ENCODE measurements around the gene SCNN1B.
A peak's percentile ranks its signal among the peaks of the same experiment; 100 is the strongest.
"Not testable (repeated sequence)": the region's sequence is repeated elsewhere in the genome, so short reads cannot be mapped to it uniquely, and the experiment has no call there.

The SCNN1B gene, protein sequence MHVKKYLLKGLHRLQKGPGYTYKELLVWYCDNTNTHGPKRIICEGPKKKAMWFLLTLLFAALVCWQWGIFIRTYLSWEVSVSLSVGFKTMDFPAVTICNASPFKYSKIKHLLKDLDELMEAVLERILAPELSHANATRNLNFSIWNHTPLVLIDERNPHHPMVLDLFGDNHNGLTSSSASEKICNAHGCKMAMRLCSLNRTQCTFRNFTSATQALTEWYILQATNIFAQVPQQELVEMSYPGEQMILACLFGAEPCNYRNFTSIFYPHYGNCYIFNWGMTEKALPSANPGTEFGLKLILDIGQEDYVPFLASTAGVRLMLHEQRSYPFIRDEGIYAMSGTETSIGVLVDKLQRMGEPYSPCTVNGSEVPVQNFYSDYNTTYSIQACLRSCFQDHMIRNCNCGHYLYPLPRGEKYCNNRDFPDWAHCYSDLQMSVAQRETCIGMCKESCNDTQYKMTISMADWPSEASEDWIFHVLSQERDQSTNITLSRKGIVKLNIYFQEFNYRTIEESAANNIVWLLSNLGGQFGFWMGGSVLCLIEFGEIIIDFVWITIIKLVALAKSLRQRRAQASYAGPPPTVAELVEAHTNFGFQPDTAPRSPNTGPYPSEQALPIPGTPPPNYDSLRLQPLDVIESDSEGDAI

DNA sequence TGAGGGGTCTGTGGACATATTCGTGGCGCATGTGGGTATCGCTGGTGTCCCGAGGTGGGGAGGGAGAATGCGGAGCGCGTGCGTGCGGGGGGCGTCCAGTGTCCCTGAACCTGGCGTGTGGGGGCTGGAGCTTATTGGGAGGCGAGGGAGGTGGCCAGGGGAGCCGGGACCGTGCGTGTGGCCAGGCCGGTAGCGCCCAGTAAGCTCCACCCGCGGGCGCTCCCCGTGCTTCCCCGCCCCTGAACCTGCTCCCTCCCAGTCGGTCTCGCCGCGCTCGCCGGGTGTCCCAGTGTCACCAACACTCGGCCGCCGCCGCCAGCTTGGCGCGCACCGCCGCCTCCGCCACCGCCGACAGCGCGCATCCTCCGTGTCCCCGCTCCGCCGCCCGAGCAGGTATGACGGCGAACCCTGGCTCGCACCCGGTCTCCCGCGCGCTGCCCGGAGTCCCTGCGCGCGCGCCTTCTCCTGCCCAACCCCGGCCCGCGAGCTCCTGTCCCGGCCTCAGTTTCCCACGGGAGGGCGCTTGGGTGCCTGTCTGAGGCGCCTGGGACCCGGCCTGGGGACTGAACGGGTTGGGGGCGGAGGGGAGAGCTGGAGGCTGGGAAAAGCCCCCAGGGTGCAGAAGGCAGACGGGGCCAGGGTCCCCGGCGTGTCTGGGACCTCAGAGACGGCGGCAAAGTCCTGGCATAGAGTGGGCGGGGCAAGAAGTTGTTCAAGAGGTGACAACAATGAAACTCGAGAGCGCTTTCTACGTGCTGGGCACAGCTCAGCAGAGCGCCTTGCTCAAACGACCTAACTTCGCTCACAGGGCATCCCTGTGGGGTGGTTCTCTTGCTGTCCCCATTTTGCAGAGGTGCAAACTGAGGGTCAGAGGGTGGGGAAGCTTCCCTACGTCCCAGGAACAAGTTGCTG, at the start of gene SCNN1B:
Gene SCNN1B, plus strand, starts transcription at position 258 of the 912 bp plus-strand sequence. CDS start 46,298 bp downstream, outside the sequence.
- Histone ChIP-seq H3K4me3 (ENCODE audit: low read length) (peak within 1 kb of the TSS; percentile 67), H3K9ac (ENCODE audit: low read length) (no peak within 1 kb of the TSS), H3K27ac (ENCODE audit: low read length) (no peak within 1 kb of the TSS)

DNA sequence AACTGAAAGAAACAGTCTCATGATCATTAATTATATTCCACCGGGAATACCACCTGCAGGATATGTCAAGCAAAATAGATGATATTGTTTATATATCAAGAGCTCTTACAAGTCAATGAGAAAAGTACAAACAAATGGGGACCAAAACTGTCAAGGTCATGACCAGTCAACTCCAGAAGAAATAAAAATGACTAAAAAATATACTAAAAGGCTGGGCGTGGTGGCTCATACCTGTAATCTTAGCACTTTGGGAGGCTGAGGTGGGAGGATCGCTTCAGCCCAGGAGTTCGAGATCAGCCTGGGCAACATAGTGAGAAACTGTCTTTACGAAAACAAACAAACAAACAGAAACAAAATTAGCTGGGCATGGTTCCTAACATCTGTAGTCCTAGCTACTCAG, 49.8 kb upstream of the SCNN1B start:
- no peak overlapping the region for H3K9ac ChIP-seq (ENCODE audit: low read length)
- H3K4me1 ChIP-seq (ENCODE audit: control insufficient read depth, low read depth, low read length): no peaks in the 10 kb centered on the region
- no peak overlapping the region for H3K27ac ChIP-seq (ENCODE audit: low read length)
- H3K27me3 ChIP-seq (ENCODE audit: control insufficient read depth, insufficient read depth, low read length): no peaks in the 10 kb centered on the region
- H3K4me3 ChIP-seq (ENCODE audit: low read length): no peak overlapping the region
- H3K9me3 ChIP-seq (ENCODE audit: control insufficient read depth, low read depth, low read length): no peaks in the 10 kb centered on the region
- H3K36me3 ChIP-seq (ENCODE audit: control insufficient read depth, low read depth, low read length): no peaks in the 10 kb centered on the region

More for the DNA sequence above, at the start of gene SCNN1B:
- Histone ChIP-seq H3K9me3 (ENCODE audit: control insufficient read depth, low read depth, low read length) (no peaks in the 10 kb centered on the region), H3K4me1 (ENCODE audit: control insufficient read depth, low read depth, low read length) (no peaks in the 10 kb centered on the region), H3K36me3 (ENCODE audit: control insufficient read depth, low read depth, low read length) (no peaks in the 10 kb centered on the region), H3K27me3 (ENCODE audit: control insufficient read depth, insufficient read depth, low read length) (peaks cover 40% of the 10 kb centered on the region)

GRCh38 chr16:23253650-23254049, 48.5 kb upstream of the SCNN1B start:
- H3K27ac ChIP-seq (ENCODE audit: low read length); H3K9me3 ChIP-seq (ENCODE audit: control insufficient read depth, low read depth, low read length); H3K27me3 ChIP-seq (ENCODE audit: control insufficient read depth, insufficient read depth, low read length); H3K9ac ChIP-seq (ENCODE audit: low read length); H3K4me1 ChIP-seq (ENCODE audit: control insufficient read depth, low read depth, low read length); H3K36me3 ChIP-seq (ENCODE audit: control insufficient read depth, low read depth, low read length); H3K4me3 ChIP-seq (ENCODE audit: low read length): not testable (repeated sequence)

- Histone ChIP-seq H3K27ac (ENCODE audit: low read length) (no peak overlapping the region), H3K4me1 (ENCODE audit: control insufficient read depth, low read depth, low read length) (no peaks in the 10 kb centered on the region), H3K9me3 (ENCODE audit: control insufficient read depth, low read depth, low read length) (no peaks in the 10 kb centered on the region), H3K9ac (ENCODE audit: low read length) (no peak overlapping the region), H3K36me3 (ENCODE audit: control insufficient read depth, low read depth, low read length) (no peaks in the 10 kb centered on the region), H3K4me3 (ENCODE audit: low read length) (no peak overlapping the region), H3K27me3 (ENCODE audit: control insufficient read depth, insufficient read depth, low read length) (no peaks in the 10 kb centered on the region)
Observed at GRCh38 chr16:23254338-23254737, 47.8 kb upstream of the SCNN1B start.

GRCh38 chr16:23255000-23255399, 47.1 kb upstream of the SCNN1B start:
- Histone ChIP-seq H3K9ac (ENCODE audit: low read length) (no peak overlapping the region), H3K4me3 (ENCODE audit: low read length) (no peak overlapping the region), H3K36me3 (ENCODE audit: control insufficient read depth, low read depth, low read length) (no peaks in the 10 kb centered on the region), H3K27ac (ENCODE audit: low read length) (no peak overlapping the region), H3K27me3 (ENCODE audit: control insufficient read depth, insufficient read depth, low read length) (no peaks in the 10 kb centered on the region), H3K4me1 (ENCODE audit: control insufficient read depth, low read depth, low read length) (no peaks in the 10 kb centered on the region), H3K9me3 (ENCODE audit: control insufficient read depth, low read depth, low read length) (no peaks in the 10 kb centered on the region)

- no peaks in the 10 kb centered on the region for H3K36me3 ChIP-seq (ENCODE audit: control insufficient read depth, low read depth, low read length)
- H3K4me1 ChIP-seq (ENCODE audit: control insufficient read depth, low read depth, low read length): no peaks in the 10 kb centered on the region
- no peaks in the 10 kb centered on the region for H3K27me3 ChIP-seq (ENCODE audit: control insufficient read depth, insufficient read depth, low read length)
- no peak overlapping the region for H3K9ac ChIP-seq (ENCODE audit: low read length)
- H3K4me3 ChIP-seq (ENCODE audit: low read length): no peak overlapping the region
- H3K9me3 ChIP-seq (ENCODE audit: control insufficient read depth, low read depth, low read length): no peaks in the 10 kb centered on the region
- no peak overlapping the region for H3K27ac ChIP-seq (ENCODE audit: low read length)
Observed at GRCh38 chr16:23256440-23256839, 45.7 kb upstream of the SCNN1B start.

DNA sequence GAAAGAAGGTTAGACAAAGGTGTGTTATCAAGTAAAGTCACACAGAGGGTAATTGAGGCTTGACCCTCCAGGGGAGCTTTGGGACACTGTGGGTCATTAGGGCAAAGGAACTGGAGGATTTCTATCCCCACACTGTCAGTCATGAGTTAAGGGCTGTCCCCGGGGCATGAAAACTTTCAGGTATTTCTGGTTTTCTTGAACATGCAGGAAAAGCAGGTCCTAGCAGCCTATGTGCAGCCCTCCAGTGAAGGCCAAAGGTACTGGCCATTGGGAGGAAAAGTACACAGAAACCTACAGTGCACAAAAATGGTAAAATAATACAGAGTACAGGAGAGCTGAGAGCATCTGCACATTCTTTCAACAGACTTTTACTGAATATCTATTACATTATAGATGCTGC, 44.4 kb upstream of the SCNN1B start:
- Histone ChIP-seq H3K27me3 (ENCODE audit: control insufficient read depth, insufficient read depth, low read length) (no peaks in the 10 kb centered on the region), H3K4me3 (ENCODE audit: low read length) (no peak overlapping the region), H3K36me3 (ENCODE audit: control insufficient read depth, low read depth, low read length) (no peaks in the 10 kb centered on the region), H3K4me1 (ENCODE audit: control insufficient read depth, low read depth, low read length) (no peaks in the 10 kb centered on the region), H3K9ac (ENCODE audit: low read length) (no peak overlapping the region), H3K9me3 (ENCODE audit: control insufficient read depth, low read depth, low read length) (no peaks in the 10 kb centered on the region), H3K27ac (ENCODE audit: low read length) (no peak overlapping the region)

GRCh38 chr16:23258919-23259237, 43.2 kb upstream of the SCNN1B start:
- Histone ChIP-seq H3K27ac (ENCODE audit: low read length) (no peak overlapping the region), H3K9me3 (ENCODE audit: control insufficient read depth, low read depth, low read length) (no peaks in the 10 kb centered on the region), H3K4me3 (ENCODE audit: low read length) (no peak overlapping the region), H3K27me3 (ENCODE audit: control insufficient read depth, insufficient read depth, low read length) (no peaks in the 10 kb centered on the region), H3K9ac (ENCODE audit: low read length) (no peak overlapping the region), H3K4me1 (ENCODE audit: control insufficient read depth, low read depth, low read length) (no peaks in the 10 kb centered on the region), H3K36me3 (ENCODE audit: control insufficient read depth, low read depth, low read length) (no peaks in the 10 kb centered on the region)

GRCh38 chr16:23267647-23268046, 34.5 kb upstream of the SCNN1B start:
- Histone ChIP-seq H3K27ac (ENCODE audit: low read length) (no peak overlapping the region), H3K9me3 (ENCODE audit: control insufficient read depth, low read depth, low read length) (no peaks in the 10 kb centered on the region), H3K27me3 (ENCODE audit: control insufficient read depth, insufficient read depth, low read length) (no peaks in the 10 kb centered on the region), H3K4me1 (ENCODE audit: control insufficient read depth, low read depth, low read length) (no peaks in the 10 kb centered on the region), H3K4me3 (ENCODE audit: low read length) (no peak overlapping the region), H3K36me3 (ENCODE audit: control insufficient read depth, low read depth, low read length) (no peaks in the 10 kb centered on the region), H3K9ac (ENCODE audit: low read length) (no peak overlapping the region)

GRCh38 chr16:23268561-23268960, 33.5 kb upstream of the SCNN1B start:
- no peak overlapping the region for H3K4me3 ChIP-seq (ENCODE audit: low read length)
- H3K27ac ChIP-seq (ENCODE audit: low read length): no peak overlapping the region
- no peaks in the 10 kb centered on the region for H3K27me3 ChIP-seq (ENCODE audit: control insufficient read depth, insufficient read depth, low read length)
- no peak overlapping the region for H3K9ac ChIP-seq (ENCODE audit: low read length)
- no peaks in the 10 kb centered on the region for H3K9me3 ChIP-seq (ENCODE audit: control insufficient read depth, low read depth, low read length)
- no peaks in the 10 kb centered on the region for H3K36me3 ChIP-seq (ENCODE audit: control insufficient read depth, low read depth, low read length)
- H3K4me1 ChIP-seq (ENCODE audit: control insufficient read depth, low read depth, low read length): no peaks in the 10 kb centered on the region

DNA sequence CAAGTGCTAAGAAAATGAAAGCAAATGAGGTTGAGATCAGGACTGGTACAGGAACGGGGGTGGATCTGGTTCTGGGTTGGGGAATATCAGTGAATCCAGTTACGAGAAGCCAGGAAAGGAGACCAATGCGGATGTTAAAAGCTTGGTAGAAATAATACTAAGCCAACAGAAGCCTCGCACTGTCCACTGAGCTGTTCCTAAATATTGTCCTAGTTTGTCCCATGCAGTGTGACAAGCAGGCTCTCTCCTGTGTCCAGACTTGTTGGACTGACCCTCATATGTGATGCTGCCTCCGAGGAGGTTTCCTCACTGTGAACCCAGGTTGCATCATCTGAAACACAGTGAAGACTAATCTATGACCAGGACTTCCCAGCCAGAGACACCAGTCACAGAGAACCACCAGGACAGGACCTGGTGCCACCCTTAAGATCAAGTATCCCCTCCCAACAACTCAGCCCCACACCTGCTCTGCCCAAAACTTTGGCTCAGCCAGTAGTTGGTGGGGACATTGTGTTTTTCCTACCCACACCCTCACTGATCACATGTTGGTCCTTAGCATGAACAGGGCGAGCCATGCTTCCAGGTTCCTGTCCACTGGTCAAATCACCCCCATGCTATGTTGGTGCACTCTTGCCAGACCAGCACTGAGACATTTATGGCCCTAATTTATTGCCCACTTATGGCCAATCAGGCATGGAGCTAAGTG, 32.7 kb upstream of the SCNN1B start:
- Histone ChIP-seq H3K27ac (ENCODE audit: low read length) (no peak overlapping the region), H3K9ac (ENCODE audit: low read length) (no peak overlapping the region), H3K36me3 (ENCODE audit: control insufficient read depth, low read depth, low read length) (no peaks in the 10 kb centered on the region), H3K9me3 (ENCODE audit: control insufficient read depth, low read depth, low read length) (no peaks in the 10 kb centered on the region), H3K4me1 (ENCODE audit: control insufficient read depth, low read depth, low read length) (no peaks in the 10 kb centered on the region), H3K27me3 (ENCODE audit: control insufficient read depth, insufficient read depth, low read length) (no peaks in the 10 kb centered on the region), H3K4me3 (ENCODE audit: low read length) (no peak overlapping the region)
